PFSK-1 (cell line): ENCODE results near the gene MSH3.

Experiments
- FOXP2 ChIP-seq: optimal IDR thresholded peaks from 2 replicates; pipeline ENCODE3; 2011; ENCODE audit warnings: borderline replicate concordance, control low read depth, inconsistent platforms; ENCODE audit not compliant: insufficient read depth; ENCODE audit errors: extremely low read length, extremely low read depth
- POLR2AphosphoS5 ChIP-seq: IDR thresholded peaks from 2 replicates; pipeline ENCODE4 v1.6.1; 2012; ENCODE audit warnings: low read depth, mild to moderate bottlenecking, control low read depth, low read length, moderate library complexity
- REST ChIP-seq, 2 experiments: IDR thresholded peaks; 2 replicates each; pipeline versions ENCODE4 v1.6.1 to v1.8.0; 2011 to 2012; ENCODE audit warnings: low read depth in 2 of 2, low read length in 2 of 2, control low read depth in 1 of 2, inconsistent platforms in 1 of 2, mild to moderate bottlenecking in 1 of 2, moderate library complexity in 1 of 2; ENCODE audit not compliant: insufficient read depth in 1 of 2
- SIN3A ChIP-seq: IDR thresholded peaks from 2 replicates; pipeline ENCODE4 v1.6.1; 2012; ENCODE audit warnings: mild to moderate bottlenecking, low read length, moderate library complexity, borderline replicate concordance; ENCODE audit not compliant: insufficient read depth
- TAF1 ChIP-seq: IDR thresholded peaks from 2 replicates; pipeline ENCODE4 v1.6.1; 2012; ENCODE audit warnings: low read length, control low read depth, borderline replicate concordance; ENCODE audit not compliant: insufficient read depth

Gene MSH3

GRCh38 chr5:80615266-80615914 is 39.1 kb upstream of the MSH3 start:
- TF ChIP-seq POLR2AphosphoS5 (no peak), REST (IDR thresholded peaks at IDR 0.05; ENCODE audit: insufficient read depth in 1 of 2, low read depth in 2 of 2, low read length in 2 of 2) (no peak), TAF1 (no peak), SIN3A (no peak), FOXP2 (no peak)

GRCh38 chr5:80618438-80618837 is 36.0 kb upstream of the MSH3 start:
- TF ChIP-seq POLR2AphosphoS5 (no peak), TAF1 (no peak), FOXP2 (no peak), SIN3A (no peak), REST (IDR thresholded peaks at IDR 0.05; ENCODE audit: insufficient read depth in 1 of 2, low read depth in 2 of 2, low read length in 2 of 2) (no peak)

GRCh38 chr5:80619086-80619485 is 35.4 kb upstream of the MSH3 start:
- TF ChIP-seq FOXP2 (no peak), POLR2AphosphoS5 (no peak)

- no peak for TF ChIP-seq SIN3A
- TF ChIP-seq REST (IDR thresholded peaks at IDR 0.05; ENCODE audit: insufficient read depth in 1 of 2, low read depth in 2 of 2, low read length in 2 of 2): no peak
- TF ChIP-seq FOXP2: no peak
- TF ChIP-seq TAF1: no peak
- no peak for TF ChIP-seq POLR2AphosphoS5
Observed at GRCh38 chr5:80620211-80620610, 34.2 kb upstream of the MSH3 start.

GRCh38 chr5:80622756-80623155 is 31.7 kb upstream of the MSH3 start:
- no peak for TF ChIP-seq TAF1
- TF ChIP-seq REST (IDR thresholded peaks at IDR 0.05; ENCODE audit: insufficient read depth in 1 of 2, low read depth in 2 of 2, low read length in 2 of 2): no peak
- TF ChIP-seq POLR2AphosphoS5: no peak
- TF ChIP-seq FOXP2: no peak
- no peak for TF ChIP-seq SIN3A
